Vagina (tissue), 2 donors: ENCODE data around the gene IQGAP2.

Experiments used
- POLR2A ChIP-seq, 2 donors: fragments of 450-650 bp; IDR thresholded peaks; one replicate each; pipeline ENCODE4 v1.6.1; 2017; ENCODE audit warnings: antibody characterized with exemption in 2 of 2, mild to moderate bottlenecking in 2 of 2, moderate library complexity in 2 of 2
- POLR2AphosphoS5 ChIP-seq, 2 donors: sonication (generic); formaldehyde crosslinking; IDR thresholded peaks; one replicate each; pipeline ENCODE4 v1.9.0; 2017; ENCODE audit warnings: antibody characterized with exemption in 2 of 2, mild to moderate bottlenecking in 2 of 2, low read depth in 1 of 2; ENCODE audit not compliant: insufficient read depth in 1 of 2
- TF ChIP-seq, protein P1 (sequence below), 3 experiments: fragments of 450-650 bp in 2 of 3; fragments of 200-600 bp in 1 of 3; sonication (generic) in 1 of 3; IDR thresholded peaks; one replicate each; pipeline ENCODE4 v1.5.1; 2017 to 2019; ENCODE audit warnings: antibody characterized with exemption in 3 of 3, mild to moderate bottlenecking in 2 of 3, moderate library complexity in 2 of 3

DNA sequence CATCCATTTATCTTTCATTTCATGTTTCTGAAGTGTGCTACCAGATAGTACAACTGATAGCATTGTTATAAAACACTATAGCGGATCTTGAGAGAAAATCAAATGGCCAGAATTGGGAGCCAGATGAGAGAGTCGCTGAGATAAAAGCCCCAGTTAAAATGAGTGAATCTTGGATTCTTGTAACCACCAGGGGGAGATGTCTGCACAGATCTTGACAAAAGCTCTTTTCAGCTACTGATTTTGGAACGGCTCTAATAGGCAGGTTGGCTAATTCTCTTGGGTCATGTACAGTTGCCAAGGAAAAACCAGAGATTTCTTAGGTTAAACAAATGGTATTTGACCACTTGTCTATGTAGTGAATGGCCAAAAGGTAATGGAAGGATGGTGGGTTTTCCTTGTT is 198.4 kb downstream of the IQGAP2 start:
- TF ChIP-seq POLR2A (IDR thresholded peaks at IDR 0.05) = no peak
- TF ChIP-seq POLR2AphosphoS5 (IDR thresholded peaks at IDR 0.05; ENCODE audit: insufficient read depth in 1 of 2, low read depth in 1 of 2) = no peak
- TF ChIP-seq, protein P1, sequence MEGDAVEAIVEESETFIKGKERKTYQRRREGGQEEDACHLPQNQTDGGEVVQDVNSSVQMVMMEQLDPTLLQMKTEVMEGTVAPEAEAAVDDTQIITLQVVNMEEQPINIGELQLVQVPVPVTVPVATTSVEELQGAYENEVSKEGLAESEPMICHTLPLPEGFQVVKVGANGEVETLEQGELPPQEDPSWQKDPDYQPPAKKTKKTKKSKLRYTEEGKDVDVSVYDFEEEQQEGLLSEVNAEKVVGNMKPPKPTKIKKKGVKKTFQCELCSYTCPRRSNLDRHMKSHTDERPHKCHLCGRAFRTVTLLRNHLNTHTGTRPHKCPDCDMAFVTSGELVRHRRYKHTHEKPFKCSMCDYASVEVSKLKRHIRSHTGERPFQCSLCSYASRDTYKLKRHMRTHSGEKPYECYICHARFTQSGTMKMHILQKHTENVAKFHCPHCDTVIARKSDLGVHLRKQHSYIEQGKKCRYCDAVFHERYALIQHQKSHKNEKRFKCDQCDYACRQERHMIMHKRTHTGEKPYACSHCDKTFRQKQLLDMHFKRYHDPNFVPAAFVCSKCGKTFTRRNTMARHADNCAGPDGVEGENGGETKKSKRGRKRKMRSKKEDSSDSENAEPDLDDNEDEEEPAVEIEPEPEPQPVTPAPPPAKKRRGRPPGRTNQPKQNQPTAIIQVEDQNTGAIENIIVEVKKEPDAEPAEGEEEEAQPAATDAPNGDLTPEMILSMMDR (IDR thresholded peaks at IDR 0.05) = peak; percentile 34 to 81 (median 63)
